Measurements from ENCODE around the gene IL34. TPM values are rescaled to one million over a fixed set of nuclear protein-coding genes. Genes with fewer than 3 reads are reported as not detected.

IL34 gene
- total and polyA plus RNA-seq, 2 of the 8 experiments (the other 6 are each of a cell fraction or from before 2014, with no cell fraction given), result 4.6 to 5.6 TPM

DNA sequence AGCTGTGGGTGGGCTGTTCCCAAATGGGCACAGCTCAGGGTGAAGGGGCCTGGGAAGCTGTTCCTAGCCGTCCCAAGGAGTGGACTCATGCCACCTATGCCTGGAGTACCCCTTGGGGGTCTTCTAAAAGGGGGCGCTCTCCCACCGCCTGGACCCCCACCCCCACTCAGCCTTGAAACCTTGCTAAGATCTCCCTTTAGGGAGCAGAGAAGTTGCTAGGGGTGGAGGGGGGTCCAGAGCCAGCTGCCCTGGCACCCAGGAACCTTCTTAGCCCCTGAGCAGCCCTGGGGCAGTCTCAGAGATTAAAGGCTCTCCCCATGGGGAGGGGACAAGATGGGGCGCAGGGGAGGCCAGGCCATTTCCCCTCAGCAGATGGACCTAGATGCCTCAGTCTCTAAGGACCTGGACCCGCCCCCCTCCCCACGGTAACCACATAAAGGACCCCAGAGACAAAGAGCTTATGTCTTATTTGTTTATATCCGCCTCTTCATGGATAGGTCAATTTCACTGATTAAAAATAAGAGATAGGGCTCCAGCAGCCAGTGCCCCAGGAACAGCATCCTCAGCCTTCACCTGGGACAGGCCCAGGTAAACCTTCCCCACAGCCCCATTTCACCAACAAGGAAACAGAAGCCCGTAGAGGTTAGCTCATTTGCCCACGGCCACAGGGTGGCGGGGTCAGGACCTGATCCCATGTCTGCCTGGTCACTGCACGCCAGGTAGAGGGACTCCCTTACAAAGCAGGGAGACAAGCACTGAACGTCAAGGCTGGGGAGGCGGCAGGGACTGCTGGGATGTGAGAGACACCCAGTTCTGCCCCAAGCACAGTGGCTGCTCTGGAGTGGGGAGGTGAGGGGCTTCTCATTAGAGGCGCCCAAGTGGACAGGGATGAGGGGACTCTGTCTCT, 36.1 kb downstream of the IL34 start:
- H4K91ac ChIP-seq (replicated peaks; ENCODE audit: insufficient read length, low read length), result no peak overlapping the region
- H2BK15ac ChIP-seq (ENCODE audit: low read length), result no peak overlapping the region
- no peak for FAIRE-seq
- no peak overlapping the region for H4K5ac ChIP-seq (ENCODE audit: insufficient read length, low read depth, low read length)
- no peak overlapping the region for H2BK5ac ChIP-seq (ENCODE audit: low read depth, low read length)
- H3K14ac ChIP-seq (ENCODE audit: insufficient read length), result no peak overlapping the region
- no peak overlapping the region for H2BK20ac ChIP-seq (ENCODE audit: low read length)
- no peaks in the 10 kb centered on the region; a peak in 1 of 8 replicates for H3K36me3 ChIP-seq (ENCODE audit: control insufficient read depth in 2 of 4, insufficient read depth in 4 of 4, low read length in 3 of 4)
- H3K23me2 ChIP-seq (ENCODE audit: low read depth, low read length), result peaks cover 6% of the 10 kb centered on the region; the same call in 1 of the 2 replicates
- H4K8ac ChIP-seq (ENCODE audit: extremely low read depth, insufficient read depth, low read length), result no peak overlapping the region
- H2AFZ ChIP-seq (ENCODE audit: low read length), result no peak overlapping the region
- H3K27ac ChIP-seq (ENCODE audit: low read depth, low read length), result no peak overlapping the region
- no peak overlapping the region for H2AK5ac ChIP-seq (ENCODE audit: low read depth, low read length)
- no peak for DNase-seq (ENCODE audit: low read depth in 1 of 2, low spot score in 2 of 2)
- H3K4me1 ChIP-seq (replicated peaks in 1 of 4; ENCODE audit: control insufficient read depth in 3 of 4, insufficient read depth in 4 of 4, low read length in 3 of 4), result peaks cover 0 to 29% (median 13%) of the 10 kb centered on the region in 4 experiments; a peak in 6 of 7 replicates
- H4K20me1 ChIP-seq (replicated peaks in 1 of 2; ENCODE audit: control insufficient read depth in 1 of 2, insufficient read depth in 2 of 2, low read length in 2 of 2), result peaks cover 8 to 9% of the 10 kb centered on the region in 2 experiments
- H3K9ac ChIP-seq (replicated peaks in 1 of 4; ENCODE audit: extremely low read depth in 1 of 4, low read depth in 3 of 4, low read length in 3 of 4), result no peak overlapping the region
- no peak overlapping the region for H3K4me2 ChIP-seq (ENCODE audit: insufficient read depth in 1 of 2, low read depth in 2 of 2, low read length in 2 of 2)
- H2BK12ac ChIP-seq (ENCODE audit: low read depth, low read length), result no peak overlapping the region
- H3K23ac ChIP-seq (ENCODE audit: insufficient read length), result no peak overlapping the region
- WGBS, 2 experiments (ENCODE audit: extremely low coverage in 1 of 2, insufficient coverage in 1 of 2, insufficient read length in 1 of 2, insufficient replicate concordance in 2 of 2, low coverage in 1 of 2, low lambda C conversion rate in 2 of 2, missing lambda C conversion rate in 1 of 2), result 81% methylated on average over 12 of the region's 14 CpGs; no CpG with 5 or more reads in 1 of the 2 experiments
- peaks cover 3% of the 10 kb centered on the region; the same call in 1 of the 2 replicates for H3K79me1 ChIP-seq (ENCODE audit: low read depth, low read length)
- H3K79me2 ChIP-seq (ENCODE audit: control insufficient read depth in 1 of 2, insufficient read depth in 2 of 2, low read length in 2 of 2), result no peaks in the 10 kb centered on the region; a peak in 1 of 4 replicates
- no peak overlapping the region for H3K4me3 ChIP-seq (ENCODE audit: extremely low read depth in 1 of 4, insufficient read depth in 2 of 4, low read depth in 3 of 4, low read length in 4 of 4)
- no peak overlapping the region for H3K4ac ChIP-seq (replicated peaks; ENCODE audit: insufficient read length, low read depth, low read length)
- POLR2A ChIA-PET (ENCODE audit: partially characterized antibody), result interaction anchor here (0.6 to 2.4 kb wide), 7 partner anchors 8 to 97 kb away, joined by 3 to 8 read pairs (median 3); no protein-coding TSS in a partner anchor
- H3K27me3 ChIP-seq (replicated peaks in 1 of 4; ENCODE audit: control insufficient read depth in 3 of 4, extremely low read depth in 1 of 4, insufficient read depth in 3 of 4, low read length in 3 of 4), result peaks cover 0 to 8% (median 3%) of the 10 kb centered on the region in 4 experiments; a peak in 4 of 7 replicates
- CTCF ChIA-PET (ENCODE audit: partially characterized antibody), result interaction anchor here (0.6 to 8.0 kb wide), 17 partner anchors 10 to 764 kb away, joined by 3 to 148 read pairs (median 5); no protein-coding TSS in a partner anchor
- H2BK120ac ChIP-seq (replicated peaks; ENCODE audit: low read depth, low read length), result no peak overlapping the region
- H3K18ac ChIP-seq (ENCODE audit: extremely low read depth, low read length), result no peak overlapping the region
- H3K9me3 ChIP-seq (ENCODE audit: insufficient read depth in 2 of 2, low read depth in 1 of 2, low read length in 1 of 2), result no peaks in the 10 kb centered on the region
- no peak overlapping the region for H3K56ac ChIP-seq (replicated peaks; ENCODE audit: insufficient read length, low read depth, low read length)
- no peak for TF ChIP-seq EGR1 (IDR thresholded peaks at IDR 0.05; ENCODE audit: borderline replicate concordance, low read depth, low read length)
- TF ChIP-seq TAF1 (IDR thresholded peaks at IDR 0.05; ENCODE audit: low read depth, low read length), result no peak
- no peak for TF ChIP-seq CREB1 (IDR thresholded peaks at IDR 0.05)
- no peak for TF ChIP-seq RBBP5 (IDR thresholded peaks at IDR 0.05; ENCODE audit: borderline replicate concordance, low read depth, low read length)
- no peak for TF ChIP-seq ZNF274 (IDR thresholded peaks at IDR 0.05; ENCODE audit: borderline replicate concordance, extremely low read depth, low read length)
- no peak for TF ChIP-seq GABPA (IDR thresholded peaks at IDR 0.05; ENCODE audit: borderline replicate concordance, insufficient read depth, low read length)
- no peak for TF ChIP-seq CHD2 (IDR thresholded peaks at IDR 0.05; ENCODE audit: low read length)
- TF ChIP-seq EZH2 (IDR thresholded peaks at IDR 0.05; ENCODE audit: low read depth, low read length, severe bottlenecking), result no peak
- no peak for TF ChIP-seq HDAC2 (IDR thresholded peaks at IDR 0.05; ENCODE audit: borderline replicate concordance in 1 of 2, low read depth in 2 of 2, low read length in 2 of 2)
- no peak for TF ChIP-seq NRF1 (IDR thresholded peaks at IDR 0.05; ENCODE audit: low read depth, low read length)

All from H1 (cell line).